HepG2 (cell line): ENCODE results near the gene ALG14. TPM values are rescaled to one million over a fixed set of nuclear protein-coding genes. Genes with fewer than 3 reads are reported as not detected.

Experiments used
- BCLAF1 ChIP-seq: fragments of 450-650 bp; IDR thresholded peaks from 2 replicates; pipeline ENCODE4 v1.6.1; 2017; ENCODE audit warnings: mild to moderate bottlenecking
- FOSL2 ChIP-seq: sonication (generic); formaldehyde crosslinking; IDR thresholded peaks from 2 replicates; pipeline ENCODE4 v1.4.0; 2020; ENCODE audit warnings: missing genetic modification reagents
- GMEB2 ChIP-seq: IDR thresholded peaks from 2 replicates; pipeline ENCODE4 v1.6.1; 2016; ENCODE audit warnings: missing biosample characterization, missing genetic modification reagents, low read depth
- HOXD1 ChIP-seq: sonication (generic); formaldehyde crosslinking; IDR thresholded peaks from 2 replicates; pipeline ENCODE4 v1.5.0; 2020; ENCODE audit warnings: missing genetic modification reagents
- KDM2A ChIP-seq: sonication (generic); formaldehyde crosslinking; IDR thresholded peaks from 2 replicates; pipeline ENCODE4 v1.4.0; 2020; ENCODE audit warnings: low read depth, missing genetic modification reagents, borderline replicate concordance
- PPARG ChIP-seq: conservative IDR thresholded peaks from 2 replicates; pipeline ENCODE4 v1.6.1; 2016; ENCODE audit warnings: missing biosample characterization, missing genetic modification reagents
- RAD21 ChIP-seq: fragments of 450-650 bp; formaldehyde crosslinking; IDR thresholded peaks from 2 replicates; pipeline ENCODE4 v1.5.0; 2020; ENCODE audit warnings: mild to moderate bottlenecking
- SRF ChIP-seq: IDR thresholded peaks from 2 replicates; pipeline ENCODE4 v1.6.1; 2011; ENCODE audit warnings: mild to moderate bottlenecking, low read depth, low read length, moderate library complexity
- ZHX2 ChIP-seq, 2 experiments: sonication (generic) in 1 of 2; formaldehyde crosslinking in 1 of 2; IDR thresholded peaks; 2 replicates each; pipeline versions ENCODE4 v1.6.1 to v1.9.0; 2014 to 2022; ENCODE audit warnings: antibody characterized with exemption in 1 of 2, borderline replicate concordance in 1 of 2, inconsistent platforms in 1 of 2, low read depth in 1 of 2, missing genetic modification reagents in 1 of 2
- ZNF10 ChIP-seq: sonication (generic); formaldehyde crosslinking; IDR thresholded peaks from 2 replicates; pipeline ENCODE4 v1.4.0; 2020; ENCODE audit warnings: mild to moderate bottlenecking, low read depth, missing genetic modification reagents, borderline replicate concordance
- ZNF143 ChIP-seq: sonication (generic); formaldehyde crosslinking; IDR thresholded peaks from 2 replicates; pipeline ENCODE4 v1.4.0; 2020; ENCODE audit warnings: missing genetic modification reagents
- ZNF20 ChIP-seq: sonication (generic); formaldehyde crosslinking; IDR thresholded peaks from 2 replicates; pipeline ENCODE4 v1.4.0; 2020; ENCODE audit warnings: mild to moderate bottlenecking, moderate library complexity, missing genetic modification reagents
- ZNF207 ChIP-seq: fragments of 450-650 bp; IDR thresholded peaks from 2 replicates; pipeline ENCODE4 v1.6.1; 2016; ENCODE audit warnings: antibody characterized with exemption, borderline replicate concordance
- ZNF276 ChIP-seq: sonication (generic); formaldehyde crosslinking; IDR thresholded peaks from 2 replicates; pipeline ENCODE4 v1.4.0; 2020; ENCODE audit warnings: mild to moderate bottlenecking, low read depth, missing genetic modification reagents
- polyA plus RNA-seq, 8 experiments: library from polyadenylated mRNA; depleted of rRNA in 3 of 8; stranded (reverse) in 7 of 8; unstranded in 1 of 8; fragments of >200 nt; fragmentation: Illumina TruSeq in 4 of 8; extraction: Trizol in 4 of 8; gene quantifications; 2 replicates each; pipeline versions ENCODE4 v1.2.1 to v1.2.3, GENCODE V29; 2011 to 2016; ENCODE audit warnings: low read depth in 4 of 8, missing spikeins in 1 of 8, mixed read lengths in 1 of 8; ENCODE audit not compliant: insufficient read depth in 1 of 8
- total RNA-seq, 5 experiments: library from RNA; depleted of rRNA; stranded (reverse); fragments of >200 nt; fragmentation: Illumina TruSeq; extraction: Trizol; gene quantifications; 2 replicates each; pipeline ENCODE4 v1.2.3, GENCODE V29; 2016; ENCODE audit warnings: low read depth in 1 of 5

ALG14 gene
- total and polyA plus RNA-seq, 2 of the 13 experiments (the other 11 are each of a cell fraction or from before 2014, with no cell fraction given): 4.5 to 12.7 TPM

- TF ChIP-seq ZHX2 (IDR thresholded peaks at IDR 0.05; ENCODE audit: low read depth): no peak
- TF ChIP-seq ZHX2 (CRISPR knock-in tag; IDR thresholded peaks at IDR 0.05; ENCODE audit: borderline replicate concordance): no peak
- no peak for TF ChIP-seq ZNF20
- TF ChIP-seq ZNF143: no peak
- no peak for TF ChIP-seq BCLAF1
- TF ChIP-seq ZNF207: no peak
- TF ChIP-seq GMEB2 (CRISPR knock-in tag): no peak
- 0 out of 2 replicates have a peak, but pooled peaks have one; percentile 40 for TF ChIP-seq FOSL2
- no peak for TF ChIP-seq SRF
- no peak for TF ChIP-seq ZNF276 (CRISPR knock-in tag)
- TF ChIP-seq RAD21 (CRISPR knock-in tag): peak; percentile 95
- TF ChIP-seq HOXD1 (CRISPR knock-in tag): no peak
- 0 out of 2 replicates have a peak, but pooled peaks have one; percentile 14 for TF ChIP-seq PPARG
- peak; percentile 72 for TF ChIP-seq KDM2A (CRISPR knock-in tag)
- TF ChIP-seq ZNF10 (CRISPR knock-in tag): no peak
These were observed 29.4 kb downstream of the ALG14 start (continued) for GRCh38 chr1:95043141-95043980.
